Measurements from ENCODE around the gene TRMT10C.
"Not testable (repeated sequence)": the region's sequence is repeated elsewhere in the genome, so short reads cannot be mapped to it uniquely, and the experiment has no call there.

DNA sequence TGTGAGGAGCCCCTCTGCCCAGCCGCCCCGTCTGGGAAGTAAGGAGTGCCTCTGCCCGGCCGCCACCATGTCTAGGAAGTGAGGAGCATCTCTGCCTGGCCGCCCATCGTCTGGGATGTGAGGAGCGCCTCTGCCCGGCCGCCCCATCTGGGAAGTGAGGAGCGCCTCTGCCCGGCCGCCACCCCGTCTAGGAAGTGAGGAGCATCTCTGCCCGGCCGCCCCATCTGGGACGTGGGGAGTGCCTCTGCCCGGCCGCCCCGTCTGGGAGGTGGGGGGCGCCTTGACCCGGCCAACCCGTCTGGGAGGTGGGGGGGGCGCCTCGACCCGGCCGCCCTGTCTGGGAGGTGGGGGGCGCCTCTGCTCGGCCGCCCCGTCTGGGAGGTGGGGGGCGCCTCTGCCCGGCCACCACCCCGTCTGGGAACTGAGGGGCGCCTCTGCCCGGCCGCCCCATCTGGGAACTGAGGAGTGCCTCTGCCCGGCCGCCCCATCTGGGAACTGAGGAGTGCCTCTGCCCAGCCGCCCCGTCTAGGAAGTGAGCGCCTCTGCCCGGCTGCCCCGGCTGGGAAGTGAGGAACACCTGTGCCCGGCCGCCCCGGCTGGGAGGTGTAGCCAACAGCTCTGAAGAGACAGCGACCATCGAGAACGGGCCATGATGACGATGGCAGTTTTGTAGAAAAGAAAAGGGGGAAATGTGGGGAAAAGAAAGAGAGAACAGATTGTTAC, 10.1 kb upstream of the TRMT10C start:
- not testable (repeated sequence) for TF ChIP-seq TCF7L2 (IDR thresholded peaks at IDR 0.05; ENCODE audit: low read depth, low read length); CTCF (IDR thresholded peaks at IDR 0.05); POLR2AphosphoS5 (IDR thresholded peaks at IDR 0.05; ENCODE audit: low read depth, low read length)
